ENCODE results near the gene ANAPC5. TPM values are rescaled to one million over a fixed set of nuclear protein-coding genes. Genes with fewer than 3 reads are reported as not detected.

ANAPC5 gene
- total RNA-seq, result 84.3 TPM
- polyA plus RNA-seq (ENCODE audit: insufficient read depth, low read depth, low replicate concordance), result 85.1 TPM
- long read RNA-seq, donor 1, transcript ANAPC5-201 (17 exons, 2,513 nt), result major isoform, 5 of 21 reads
- long read RNA-seq, donor 1, partial matches to known transcripts, result 12 of 21 reads
- long read RNA-seq, donor 1, other reads (novel, unspliced or antisense), result 0 of 21 reads
- long read RNA-seq, donor 2, transcript ANAPC5-208 (9 exons, 2,077 nt), result minor isoform, 5 of 36 reads
- long read RNA-seq, donor 2, transcript ANAPC5-201 (17 exons, 2,513 nt), result major isoform, 8 of 36 reads
- long read RNA-seq, donor 2, partial matches to known transcripts, result 18 of 36 reads
- long read RNA-seq, donor 2, other reads (novel, unspliced or antisense), result 0 of 36 reads
- long read RNA-seq, donor 3, transcript ANAPC5-203 (2 exons, 1,141 nt), result minor isoform, 5 of 54 reads
- long read RNA-seq, donor 3, transcript ANAPC5-201 (17 exons, 2,513 nt), result major isoform, 6 of 54 reads
- long read RNA-seq, donor 3, transcript ANAPC5-218 (17 exons, 2,400 nt), result minor isoform, 5 of 54 reads
- long read RNA-seq, donor 3, partial matches to known transcripts, result 33 of 54 reads
- long read RNA-seq, donor 3, other reads (novel, unspliced or antisense), result 0 of 54 reads
- long read RNA-seq, donor 4, transcript ANAPC5-201 (17 exons, 2,513 nt), result minor isoform, 6 of 79 reads
- long read RNA-seq, donor 4, transcript ANAPC5-203 (2 exons, 1,141 nt), result minor isoform, 6 of 79 reads
- long read RNA-seq, donor 4, transcript ANAPC5-208 (9 exons, 2,077 nt), result major isoform, 13 of 79 reads
- long read RNA-seq, donor 4, partial matches to known transcripts, result 42 of 79 reads
- long read RNA-seq, donor 4, other reads (novel, unspliced or antisense), result 8 of 79 reads
- long read RNA-seq, donor 5, partial matches to known transcripts, result 0 of 3 reads
- long read RNA-seq, donor 5, other reads (novel, unspliced or antisense), result 0 of 3 reads
- long read RNA-seq, donor 6, transcript ANAPC5-218 (17 exons, 2,400 nt), result major isoform, 7 of 14 reads
- long read RNA-seq, donor 6, transcript ANAPC5-201 (17 exons, 2,513 nt), result minor isoform, 5 of 14 reads
- long read RNA-seq, donor 6, partial matches to known transcripts, result 0 of 14 reads
- long read RNA-seq, donor 6, other reads (novel, unspliced or antisense), result 0 of 14 reads
- long read RNA-seq, donor 7, transcript ANAPC5-201 (17 exons, 2,513 nt), result major isoform, 32 of 79 reads
- long read RNA-seq, donor 7, transcript ANAPC5-218 (17 exons, 2,400 nt), result minor isoform, 21 of 79 reads
- long read RNA-seq, donor 7, partial matches to known transcripts, result 13 of 79 reads
- long read RNA-seq, donor 7, other reads (novel, unspliced or antisense), result 13 of 79 reads
- long read RNA-seq, donor 8, partial matches to known transcripts, result 17 of 29 reads
- long read RNA-seq, donor 8, other reads (novel, unspliced or antisense), result 0 of 29 reads
- long read RNA-seq, donor 9, partial matches to known transcripts, result 0 of 3 reads
- long read RNA-seq, donor 9, other reads (novel, unspliced or antisense), result 0 of 3 reads
- long read RNA-seq, donor 10, transcript ANAPC5-218 (17 exons, 2,400 nt), result minor isoform, 5 of 70 reads
- long read RNA-seq, donor 10, transcript ANAPC5-208 (9 exons, 2,077 nt), result major isoform, 6 of 70 reads
- long read RNA-seq, donor 10, partial matches to known transcripts, result 53 of 70 reads
- long read RNA-seq, donor 10, other reads (novel, unspliced or antisense), result 0 of 70 reads

- Histone ChIP-seq H3K9ac (ENCODE audit: low read length in 3 of 3) (peak within 1 kb of the TSS; percentile 85 to 97 (median 92)), H3K27me3 (ENCODE audit: control insufficient read depth, insufficient read depth, low read length) (no peaks in the 10 kb centered on the region), H3K36me3 (ENCODE audit: control insufficient read depth in 2 of 3, insufficient read depth in 3 of 3, low read length in 3 of 3) (peaks cover 0 to 7% (median 0%) of the 10 kb centered on the region in 3 donors), H3K4me1 (ENCODE audit: control insufficient read depth in 2 of 3, insufficient read depth in 2 of 3, low read depth in 1 of 3, low read length in 3 of 3) (peaks cover 0 to 5% (median 0%) of the 10 kb centered on the region in 3 donors), H3K27ac (ENCODE audit: low read depth in 2 of 2, low read length in 2 of 2) (peak within 1 kb of the TSS; percentile 40 to 82), H3K9me3 (ENCODE audit: control insufficient read depth in 2 of 3, insufficient read depth in 1 of 3, low read length in 3 of 3) (no peaks in the 10 kb centered on the region), H3K4me3 (ENCODE audit: low read length in 3 of 3) (peak within 1 kb of the TSS; percentile 91 to 98 (median 95))
- FAIRE-seq, result peak; percentile 81
- intact Hi-C loops (cut with DNase I), result no loop called here
- no peak for TF ChIP-seq CTCF (IDR thresholded peaks at IDR 0.05; ENCODE audit: borderline replicate concordance, extremely low read depth, insufficient read depth)
- peak; percentile 97 to 99 (median 98) for DNase-seq
These were observed at the start of gene ANAPC5 for GRCh38 chr12:121351820-121352681. ANAPC5 (minus strand) TSS chr12:121352411; CDS start chr12:121352340, 71 bp downstream.

- H3K4me1 ChIP-seq (ENCODE audit: control insufficient read depth in 2 of 3, insufficient read depth in 2 of 3, low read depth in 1 of 3, low read length in 3 of 3), result peaks cover 0 to 6% (median 4%) of the 10 kb centered on the region in 3 donors
- H3K27me3 ChIP-seq (ENCODE audit: control insufficient read depth, insufficient read depth, low read length), result no peaks in the 10 kb centered on the region
- no peaks in the 10 kb centered on the region for H3K9me3 ChIP-seq (ENCODE audit: control insufficient read depth in 2 of 3, insufficient read depth in 1 of 3, low read length in 3 of 3)
- H3K4me3 ChIP-seq (ENCODE audit: low read length in 3 of 3), result peak overlapping the region; percentile 67 to 95 (median 89)
- peak overlapping the region; percentile 65 to 86 (median 71) for H3K9ac ChIP-seq (ENCODE audit: low read length in 3 of 3)
- no peaks in the 10 kb centered on the region for H3K36me3 ChIP-seq (ENCODE audit: control insufficient read depth in 2 of 3, insufficient read depth in 3 of 3, low read length in 3 of 3)
- intact Hi-C loops (cut with DNase I), result no loop called here
- TF ChIP-seq CTCF (IDR thresholded peaks at IDR 0.05; ENCODE audit: borderline replicate concordance, extremely low read depth, insufficient read depth), result no peak
- no peak for FAIRE-seq
- DNase-seq, result peak in 3 of 5 donors; percentile 59 to 80 (median 80)
- peak overlapping the region; percentile 78 to 89 for H3K27ac ChIP-seq (ENCODE audit: low read depth in 2 of 2, low read length in 2 of 2)
These were observed 48.3 kb upstream of the ANAPC5 start for GRCh38 chr12:121400332-121401139.

Data from kidney (tissue), 22 donors.